GM23338 (cell line): ENCODE measurements around the gene TESK2.

Experiments
- CREB1 ChIP-seq: fragments of 250-450 bp; sonication (Bioruptor Pico); IDR thresholded peaks from 2 replicates; pipeline ENCODE4 v1.5.0; 2020; ENCODE audit warnings: low read depth, mild to moderate bottlenecking, moderate library complexity
- EZH2 ChIP-seq: fragments of 200-600 bp; sonication (generic); IDR thresholded peaks from one replicate; pipeline ENCODE4 v1.8.0; 2017; ENCODE audit warnings: antibody characterized with exemption, mild to moderate bottlenecking, low read depth; ENCODE audit not compliant: unreplicated experiment
- EZH2phosphoT487 ChIP-seq: fragments of 200-600 bp; sonication (generic); IDR thresholded peaks from one replicate; pipeline ENCODE4 v1.8.1; 2018; ENCODE audit warnings: antibody characterized with exemption; ENCODE audit not compliant: unreplicated experiment
- JUNB ChIP-seq: IDR thresholded peaks from one replicate; pipeline ENCODE4 v1.6.1; 2016; ENCODE audit warnings: antibody characterized with exemption; ENCODE audit not compliant: unreplicated experiment
- NANOG ChIP-seq: IDR thresholded peaks from 2 replicates; pipeline ENCODE4 v1.6.1; 2016; ENCODE audit warnings: antibody characterized with exemption, borderline replicate concordance
- POLR2AphosphoS5 ChIP-seq: IDR thresholded peaks from 2 replicates; pipeline ENCODE4 v1.6.1; 2016; ENCODE audit warnings: antibody characterized with exemption, low read depth
- REST ChIP-seq: IDR thresholded peaks from one replicate; pipeline ENCODE4 v1.6.1; 2018; ENCODE audit warnings: antibody characterized with exemption; ENCODE audit not compliant: unreplicated experiment
- STAT1 ChIP-seq: IDR thresholded peaks from one replicate; pipeline ENCODE4 v1.6.1; 2016; ENCODE audit warnings: antibody characterized with exemption; ENCODE audit not compliant: unreplicated experiment
- ZNF114 ChIP-seq: fragments of 250-450 bp; sonication (Bioruptor Pico); IDR thresholded peaks from 2 replicates; pipeline ENCODE4 v1.5.0; 2020; ENCODE audit warnings: mild to moderate bottlenecking, moderate library complexity
- ZNF331 ChIP-seq: fragments of 250-450 bp; sonication (Bioruptor Pico); IDR thresholded peaks from 2 replicates; pipeline ENCODE4 v1.5.0; 2020; ENCODE audit warnings: low read depth, mild to moderate bottlenecking, moderate library complexity
- TF ChIP-seq, protein P1 (sequence below), 2 experiments: fragments of 200-600 bp in 1 of 2; sonication (generic) in 1 of 2; conservative IDR thresholded peaks; 2 replicates each; pipeline versions ENCODE4 v1.5.1 to v1.6.1; 2016 to 2017; ENCODE audit warnings: antibody characterized with exemption in 2 of 2, low read depth in 2 of 2, mild to moderate bottlenecking in 2 of 2, moderate library complexity in 1 of 2
- TF ChIP-seq, protein P2 (sequence below): IDR thresholded peaks from 2 replicates; pipeline ENCODE4 v1.6.1; 2016; ENCODE audit warnings: antibody characterized with exemption

GRCh38 chr1:45452503-45452902 is 38.5 kb downstream of the TESK2 start:
- TF ChIP-seq, protein P1, sequence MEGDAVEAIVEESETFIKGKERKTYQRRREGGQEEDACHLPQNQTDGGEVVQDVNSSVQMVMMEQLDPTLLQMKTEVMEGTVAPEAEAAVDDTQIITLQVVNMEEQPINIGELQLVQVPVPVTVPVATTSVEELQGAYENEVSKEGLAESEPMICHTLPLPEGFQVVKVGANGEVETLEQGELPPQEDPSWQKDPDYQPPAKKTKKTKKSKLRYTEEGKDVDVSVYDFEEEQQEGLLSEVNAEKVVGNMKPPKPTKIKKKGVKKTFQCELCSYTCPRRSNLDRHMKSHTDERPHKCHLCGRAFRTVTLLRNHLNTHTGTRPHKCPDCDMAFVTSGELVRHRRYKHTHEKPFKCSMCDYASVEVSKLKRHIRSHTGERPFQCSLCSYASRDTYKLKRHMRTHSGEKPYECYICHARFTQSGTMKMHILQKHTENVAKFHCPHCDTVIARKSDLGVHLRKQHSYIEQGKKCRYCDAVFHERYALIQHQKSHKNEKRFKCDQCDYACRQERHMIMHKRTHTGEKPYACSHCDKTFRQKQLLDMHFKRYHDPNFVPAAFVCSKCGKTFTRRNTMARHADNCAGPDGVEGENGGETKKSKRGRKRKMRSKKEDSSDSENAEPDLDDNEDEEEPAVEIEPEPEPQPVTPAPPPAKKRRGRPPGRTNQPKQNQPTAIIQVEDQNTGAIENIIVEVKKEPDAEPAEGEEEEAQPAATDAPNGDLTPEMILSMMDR (conservative IDR thresholded peaks at IDR 0.05; ENCODE audit: low read depth in 2 of 2), result no peak
- TF ChIP-seq POLR2AphosphoS5 (no peak), REST (no peak), EZH2 (no peak), EZH2phosphoT487 (no peak), STAT1 (no peak), ZNF331 (CRISPR knock-in tag) (no peak), NANOG (no peak), JUNB (no peak), ZNF114 (CRISPR knock-in tag) (no peak), CREB1 (CRISPR knock-in tag) (no peak)
- TF ChIP-seq, protein P2, sequence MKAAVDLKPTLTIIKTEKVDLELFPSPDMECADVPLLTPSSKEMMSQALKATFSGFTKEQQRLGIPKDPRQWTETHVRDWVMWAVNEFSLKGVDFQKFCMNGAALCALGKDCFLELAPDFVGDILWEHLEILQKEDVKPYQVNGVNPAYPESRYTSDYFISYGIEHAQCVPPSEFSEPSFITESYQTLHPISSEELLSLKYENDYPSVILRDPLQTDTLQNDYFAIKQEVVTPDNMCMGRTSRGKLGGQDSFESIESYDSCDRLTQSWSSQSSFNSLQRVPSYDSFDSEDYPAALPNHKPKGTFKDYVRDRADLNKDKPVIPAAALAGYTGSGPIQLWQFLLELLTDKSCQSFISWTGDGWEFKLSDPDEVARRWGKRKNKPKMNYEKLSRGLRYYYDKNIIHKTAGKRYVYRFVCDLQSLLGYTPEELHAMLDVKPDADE, result no peak
